Renal cortical epithelial cell (primary cell): ENCODE measurements around the gene SWT1. TPM values are rescaled to one million over a fixed set of nuclear protein-coding genes. Genes with fewer than 3 reads are reported as not detected.
A peak's percentile ranks its signal among the peaks of the same experiment; 100 is the strongest.
"Not testable (repeated sequence)": the region's sequence is repeated elsewhere in the genome, so short reads cannot be mapped to it uniquely, and the experiment has no call there.

Experiments used
- DNase-seq: peaks from one replicate; pipeline ENCODE4 v3.0.0-alpha.2; 2011; ENCODE audit warnings: low read depth
- total RNA-seq: library from RNA; depleted of rRNA; stranded (reverse); fragments of >200 nt; gene quantifications from 2 replicates; pipeline ENCODE4 v1.2.3, GENCODE V29; 2014

SWT1 gene
- total RNA-seq, 1 donor from 2014 or later: 7.7 TPM

DNA sequence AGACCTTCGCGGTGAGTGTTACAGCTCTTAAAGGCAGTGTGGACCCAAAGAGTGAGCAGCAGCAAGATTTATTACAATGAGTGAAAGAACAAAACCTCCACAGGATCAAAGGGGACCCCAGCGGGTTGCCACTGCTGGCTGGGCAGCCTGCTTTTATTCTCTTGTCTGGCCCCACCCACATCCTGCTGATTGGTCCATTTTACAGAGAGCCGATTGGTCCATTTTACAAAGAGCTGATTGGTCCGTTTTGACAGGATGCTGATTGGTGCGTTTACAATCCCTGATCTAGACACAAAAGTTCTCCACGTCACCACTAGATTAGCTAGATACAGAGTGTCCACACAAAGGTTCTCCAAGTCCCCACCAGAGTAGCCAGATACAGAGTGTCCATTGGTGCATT, 164.1 kb downstream of the SWT1 start:
- DNase-seq: not testable (repeated sequence)

GRCh38 chr1:185321653-185322221, 164.8 kb downstream of the SWT1 start:
- DNase-seq: not testable (repeated sequence)

- DNase-seq: no peak
These were observed 165.7 kb downstream of the SWT1 start for GRCh38 chr1:185322636-185323035.

GRCh38 chr1:185324118-185324517, 167.2 kb downstream of the SWT1 start:
- no peak for DNase-seq

DNA sequence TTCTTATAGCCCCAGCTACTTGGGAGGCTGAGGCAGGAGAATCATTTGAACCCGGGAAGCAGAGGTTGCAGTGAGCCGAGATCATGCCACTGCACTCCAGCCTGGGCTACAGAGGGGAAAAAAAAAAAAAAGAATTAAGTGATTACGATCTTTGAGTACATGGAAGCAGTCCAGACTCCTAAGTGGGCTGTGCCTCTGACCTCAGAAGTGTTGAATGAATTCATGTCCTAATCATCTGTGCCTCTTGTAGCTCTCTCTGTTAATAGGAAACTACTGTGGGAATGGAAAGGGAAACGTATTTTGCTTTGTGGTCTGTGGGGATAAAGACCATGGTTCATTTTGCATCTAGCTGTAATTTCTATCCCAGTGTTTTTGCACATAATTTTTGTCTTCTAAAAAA, 168.4 kb downstream of the SWT1 start:
- peak; percentile 97 for DNase-seq

DNA sequence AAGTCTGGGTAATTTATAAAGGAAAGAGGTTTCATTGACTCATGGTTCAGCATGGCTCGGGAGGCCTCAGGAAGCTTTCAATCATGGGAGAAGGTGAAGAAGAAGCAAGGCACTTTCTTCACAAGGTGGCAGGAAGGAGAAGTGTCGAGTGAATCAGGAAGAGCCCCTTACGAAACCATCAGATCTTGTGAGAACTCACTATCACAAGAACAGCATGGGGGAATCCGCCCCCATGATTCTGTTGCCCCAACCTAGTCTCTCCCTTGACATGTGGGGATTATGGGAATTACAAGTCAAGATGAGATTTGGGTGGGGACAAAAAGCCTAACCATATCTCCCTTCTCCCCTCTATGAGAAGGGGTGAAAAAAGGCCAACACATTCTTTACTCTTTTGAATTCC, 171.3 kb downstream of the SWT1 start:
- no peak for DNase-seq

DNA sequence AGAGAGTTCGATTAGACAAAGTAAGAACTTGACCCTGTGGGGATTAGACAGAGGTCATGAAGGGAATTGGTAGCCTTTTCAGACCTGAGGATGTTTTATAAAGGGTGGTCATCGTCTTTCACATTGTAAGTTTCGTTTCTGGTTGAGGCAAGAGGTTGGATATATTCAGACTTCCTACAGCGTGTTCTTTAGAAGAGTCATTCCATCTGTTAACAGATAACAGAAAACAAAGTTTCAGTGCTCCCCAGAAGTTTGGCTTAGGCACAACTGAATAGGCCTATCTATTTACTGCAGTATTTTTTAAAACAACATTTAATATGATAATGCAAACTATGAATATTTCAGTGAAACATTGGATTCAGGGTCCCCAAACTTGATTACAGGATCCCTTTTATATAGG, 177.2 kb downstream of the SWT1 start:
- DNase-seq: no peak

DNA sequence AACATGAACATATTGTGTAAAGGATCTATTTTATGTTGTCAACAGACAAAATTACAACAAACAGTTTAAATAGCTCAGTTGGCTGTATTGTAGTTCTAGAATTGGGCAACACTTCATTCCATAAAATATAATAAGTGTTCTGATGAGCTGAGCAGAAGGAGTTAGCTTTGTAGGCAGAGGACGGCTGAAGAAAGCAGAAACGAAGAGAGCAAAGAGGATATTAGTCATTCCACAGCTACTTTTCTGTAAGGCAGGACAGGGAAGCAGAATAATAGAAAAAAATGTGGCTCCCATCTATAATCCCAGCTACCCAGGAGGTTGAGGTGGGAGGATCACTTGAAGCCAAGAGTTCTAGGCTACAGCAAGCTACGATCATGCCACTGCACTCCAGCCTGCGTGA, 180.3 kb downstream of the SWT1 start:
- no peak for DNase-seq

DNA sequence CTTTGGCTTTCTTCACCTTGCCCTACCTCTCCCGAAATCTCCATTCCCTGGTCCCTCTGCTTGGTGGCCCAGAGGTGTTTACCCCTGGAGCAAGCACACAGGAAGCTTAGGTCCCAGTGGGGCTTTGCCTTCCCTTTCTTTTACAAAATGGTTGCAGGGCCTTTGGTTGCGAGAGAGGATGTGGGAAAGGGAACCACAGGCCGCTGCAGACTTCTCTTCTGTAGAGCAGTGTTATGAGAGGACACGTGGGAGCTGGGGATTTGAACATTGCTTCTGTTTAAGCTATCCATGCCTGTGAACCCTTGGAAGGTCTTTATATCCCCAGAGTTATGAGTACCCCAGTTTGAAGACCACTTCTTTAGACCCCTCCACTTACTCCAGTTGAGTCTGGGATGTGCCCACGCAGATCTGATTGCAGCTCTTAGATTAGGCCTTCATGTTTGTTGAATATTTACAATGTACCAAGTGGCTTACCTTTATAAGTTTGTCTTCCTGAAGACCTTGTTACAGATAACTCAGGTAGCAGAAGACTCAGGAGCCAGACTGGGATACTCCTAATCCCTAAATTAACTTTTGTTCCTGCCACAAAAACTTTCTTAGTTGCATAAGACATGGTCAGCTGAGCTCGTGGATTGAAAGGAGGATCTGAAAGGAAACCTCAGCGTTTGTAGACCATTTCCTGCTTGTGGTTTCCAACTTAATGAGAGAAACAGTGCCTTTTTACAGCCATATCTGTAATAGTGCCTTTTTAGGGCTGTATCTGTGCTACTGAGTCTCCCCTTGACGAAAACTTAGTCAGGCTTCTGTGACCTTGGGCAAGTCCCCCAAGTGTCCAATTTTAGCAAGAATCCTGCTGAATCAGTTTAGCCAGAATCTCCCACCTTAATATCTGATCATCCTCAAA, 182.0 kb downstream of the SWT1 start:
- DNase-seq: peak; percentile 66

DNA sequence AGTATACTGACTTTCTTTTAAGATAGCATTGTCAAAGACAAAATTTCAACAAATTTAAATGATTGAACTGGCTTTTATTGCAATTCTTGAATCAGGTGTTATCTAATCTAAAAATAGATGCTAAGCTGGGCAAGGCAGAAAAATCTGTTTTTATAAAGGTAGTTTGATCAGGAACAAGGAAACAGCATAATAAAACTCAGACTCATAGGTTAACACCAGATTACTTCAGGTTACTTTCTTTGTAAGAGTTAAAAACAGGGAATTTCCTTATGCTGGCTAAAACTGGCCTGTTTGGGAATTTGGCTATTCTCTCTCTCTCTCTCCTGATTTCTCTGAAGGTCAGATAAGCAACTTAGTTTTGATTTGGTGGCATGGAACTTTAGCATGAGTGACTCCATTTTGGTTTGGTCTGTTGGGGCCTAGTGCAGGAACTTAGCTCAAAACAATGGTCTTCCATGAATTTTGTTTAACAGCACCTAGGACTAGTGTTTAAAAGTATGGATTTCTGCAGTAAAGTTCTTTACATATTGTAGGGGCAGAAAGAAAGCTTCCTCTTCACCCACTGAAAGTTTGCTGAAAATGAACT, 184.3 kb downstream of the SWT1 start:
- DNase-seq: no peak

Other genes starting within 250 kb of the SWT1 start
- gene NIBAN1, start 182.7 kb upstream of the SWT1 start, total RNA-seq: 21.5 and 30.2 TPM in 2 replicates
- 31.3 and 80.4 TPM in 2 replicates for gene RNF2, start 111.6 kb upstream of the SWT1 start, total RNA-seq
- gene TRMT1L, start 214 bp upstream of the SWT1 start, total RNA-seq: 12.5 and 48.7 TPM in 2 replicates
- 130 and 565 TPM in 2 replicates for gene IVNS1ABP, start 160.1 kb downstream of the SWT1 start, total RNA-seq